GM18505 (cell line): ENCODE data around the gene CUL3.
"Not testable (repeated sequence)": the region's sequence is repeated elsewhere in the genome, so short reads cannot be mapped to it uniquely, and the experiment has no call there.

ENCODE experiments used
- ATAC-seq: cut with Tn5 transposase; IDR thresholded peaks from one replicate; pipeline ENCODE4 v1.9.1; 2021; ENCODE audit not compliant: unreplicated experiment
- POLR2A ChIP-seq: IDR thresholded peaks from 4 replicates; pipeline ENCODE4 v1.6.1; 2011; ENCODE audit warnings: borderline replicate concordance; ENCODE audit not compliant: insufficient read depth, insufficient read length; ENCODE audit errors: extremely low read depth

The CUL3 gene

GRCh38 chr2:224513991-224514390 is 71.2 kb downstream of the CUL3 start:
- TF ChIP-seq POLR2A, result no peak
- no peak for ATAC-seq

GRCh38 chr2:224507789-224508188 is 77.4 kb downstream of the CUL3 start:
- ATAC-seq, result no peak
- no peak for TF ChIP-seq POLR2A

- no peak for ATAC-seq
- no peak for TF ChIP-seq POLR2A
Measured at GRCh38 chr2:224506494-224506893, 78.7 kb downstream of the CUL3 start.

- ATAC-seq, result no peak
- no peak for TF ChIP-seq POLR2A
Measured at GRCh38 chr2:224498991-224499390, 86.2 kb downstream of the CUL3 start.

- no peak for TF ChIP-seq POLR2A
- no peak for ATAC-seq
Measured at GRCh38 chr2:224492531-224492930, 92.6 kb downstream of the CUL3 start.

GRCh38 chr2:224487940-224488339 is 97.2 kb downstream of the CUL3 start:
- ATAC-seq, result not testable (repeated sequence)

GRCh38 chr2:224485081-224486014 is 99.8 kb downstream of the CUL3 start:
- not testable (repeated sequence) for ATAC-seq

GRCh38 chr2:224479826-224480225 is 105.3 kb downstream of the CUL3 start:
- no peak for ATAC-seq
- TF ChIP-seq POLR2A, result no peak

GRCh38 chr2:224472827-224473226 is 112.3 kb downstream of the CUL3 start:
- ATAC-seq, result no peak
- no peak for TF ChIP-seq POLR2A

GRCh38 chr2:224472137-224472536 is 113.0 kb downstream of the CUL3 start:
- TF ChIP-seq POLR2A, result no peak
- ATAC-seq, result no peak

- TF ChIP-seq POLR2A, result no peak
- no peak for ATAC-seq
Measured at GRCh38 chr2:224469374-224469964, 115.7 kb downstream of the CUL3 start.

GRCh38 chr2:224466304-224466895 is 118.8 kb downstream of the CUL3 start:
- ATAC-seq, result no peak
- TF ChIP-seq POLR2A, result no peak

GRCh38 chr2:224461391-224461790 is 123.8 kb downstream of the CUL3 start:
- no peak for TF ChIP-seq POLR2A
- no peak for ATAC-seq
